Esophagus muscularis mucosa (tissue), 4 donors: ENCODE data around the gene SPATA21. TPM values are rescaled to one million over a fixed set of nuclear protein-coding genes. Genes with fewer than 3 reads are reported as not detected.
A peak's percentile ranks its signal among the peaks of the same experiment; 100 is the strongest.

Experiments
- DNase-seq: peaks from one replicate; pipeline ENCODE4 v3.0.0-alpha.2; 2017; ENCODE audit errors: extremely low spot score
- H3K27ac ChIP-seq, 4 donors: fragments of 200-600 bp; sonication (generic); replicated peaks in 1 of 4; 1 replicate in 3 of 4; 2 replicates in 1 of 4; pipeline ENCODE4 v1.5.1; 2016 to 2019; ENCODE audit warnings: mild to moderate bottlenecking in 1 of 4
- H3K27me3 ChIP-seq, 4 donors: fragments of 200-600 bp; sonication (generic); one replicate each; pipeline versions ENCODE4 v1.5.1 to v1.6.0; 2016 to 2019
- H3K36me3 ChIP-seq, 4 donors: fragments of 200-600 bp; sonication (generic); one replicate each; pipeline ENCODE4 v1.5.1; 2016 to 2019
- H3K4me1 ChIP-seq, 4 donors: fragments of 200-600 bp; sonication (generic); one replicate each; pipeline ENCODE4 v1.5.1; 2016 to 2019
- H3K4me3 ChIP-seq, 4 donors: fragments of 200-600 bp; sonication (generic); 1 replicate in 2 of 4; 2 replicates in 2 of 4; pipeline ENCODE4 v1.5.1; 2016 to 2019; ENCODE audit warnings: mild to moderate bottlenecking in 4 of 4, moderate library complexity in 1 of 4
- H3K9me3 ChIP-seq, 4 donors: fragments of 200-600 bp; sonication (generic); 1 replicate in 3 of 4; 2 replicates in 1 of 4; pipeline ENCODE4 v1.5.1; 2016 to 2019
- CTCF ChIP-seq, 3 experiments: fragments of 200-600 bp in 2 of 3; fragments of 450-650 bp in 1 of 3; sonication (generic) in 2 of 3; IDR thresholded peaks; one replicate each; pipeline ENCODE4 v1.5.1; 2017 to 2019; ENCODE audit warnings: antibody characterized with exemption in 3 of 3, mild to moderate bottlenecking in 2 of 3, moderate library complexity in 1 of 3
- EP300 ChIP-seq: sonication (generic); formaldehyde crosslinking; IDR thresholded peaks from one replicate; pipeline ENCODE4 v1.6.1; 2017; ENCODE audit warnings: antibody characterized with exemption
- POLR2A ChIP-seq: fragments of 450-650 bp; IDR thresholded peaks from one replicate; pipeline ENCODE4 v1.6.1; 2017; ENCODE audit warnings: antibody characterized with exemption, moderate library complexity, mild to moderate bottlenecking, low read depth
- POLR2AphosphoS5 ChIP-seq, 2 donors: sonication (generic); formaldehyde crosslinking; IDR thresholded peaks; one replicate each; pipeline ENCODE4 v1.6.1; 2017; ENCODE audit warnings: antibody characterized with exemption in 2 of 2
- WGBS: methylation state at CpG from one replicate; pipeline ENCODE4 v1.1.5; 2018; 5-methylcytosine and 5-hydroxymethylcytosine counted together
- intact Hi-C: fragments of 100-400 bp; cut with DNase I; formaldehyde crosslinking; loops from one replicate; pipeline ENCODE4 v1.15.1; 2023
- total RNA-seq, 4 donors: library from RNA; depleted of rRNA; stranded (reverse); fragments of >200 nt; gene quantifications; one replicate each; pipeline versions ENCODE4 v1.1.0 to v1.2.1, GENCODE V29; 2016

SPATA21 gene
- total RNA-seq, 4 donors from 2014 or later = not detected

DNA sequence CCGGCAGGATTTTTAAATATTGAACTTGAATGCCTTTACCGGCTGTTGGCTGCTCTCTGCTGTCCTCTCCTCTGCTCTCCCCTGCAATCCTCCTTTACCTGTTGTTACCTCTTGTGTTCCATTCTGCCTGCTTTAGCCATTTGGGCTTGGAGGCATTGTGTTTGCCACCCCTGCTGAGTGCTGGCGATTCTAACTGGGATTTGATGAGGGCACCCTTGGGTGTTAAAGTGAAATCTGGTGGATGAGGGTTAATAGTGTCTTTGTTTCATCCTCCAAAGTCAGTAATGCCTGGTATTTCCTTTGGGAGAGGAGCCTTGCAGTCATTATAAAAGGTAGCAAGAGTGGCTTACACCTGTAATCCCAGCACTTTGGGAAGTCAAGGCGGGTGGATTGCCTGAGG is 60.3 kb downstream of the SPATA21 start:
- intact Hi-C loops = no loop called here
- TF ChIP-seq POLR2A = no peak
- no peak for TF ChIP-seq CTCF (IDR thresholded peaks at IDR 0.05)
- no peak for TF ChIP-seq POLR2AphosphoS5 (IDR thresholded peaks at IDR 0.05)
- no peak for TF ChIP-seq EP300
- H3K27me3 ChIP-seq = no peaks in the 10 kb centered on the region
- peaks cover 65 to 93% (median 81%) of the 10 kb centered on the region in 4 donors for H3K4me1 ChIP-seq
- 69% methylated on average over 4 of the region's 4 CpGs for WGBS
- no peaks in the 10 kb centered on the region for H3K36me3 ChIP-seq
- no peaks in the 10 kb centered on the region for H3K9me3 ChIP-seq
- peak overlapping the region; percentile 69 to 72 (median 71) for H3K27ac ChIP-seq
- no peak overlapping the region for H3K4me3 ChIP-seq
- no peak for DNase-seq

- intact Hi-C loops = no loop called here
Measured at GRCh38 chr1:16375521-16376340, 61.5 kb downstream of the SPATA21 start.

DNA sequence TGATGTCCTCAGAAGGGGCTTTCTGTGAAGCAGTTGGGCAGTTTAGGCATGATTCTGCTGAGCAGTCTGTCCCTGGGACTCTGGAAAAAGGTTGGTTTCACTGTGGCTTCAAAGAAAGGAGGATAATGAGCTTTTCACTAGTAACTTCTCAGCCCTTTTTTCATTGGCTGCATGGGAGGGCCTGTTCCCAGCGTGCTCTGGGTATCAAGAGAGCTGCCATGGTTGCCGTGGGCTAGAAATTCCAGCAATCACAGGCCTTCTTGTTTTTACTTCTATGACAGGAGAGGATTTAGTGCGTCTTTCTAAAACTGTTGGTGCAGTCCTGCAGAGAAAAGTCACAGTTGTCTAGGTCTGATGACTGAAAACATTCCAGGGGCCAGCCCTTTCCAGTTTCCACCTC is 63.0 kb downstream of the SPATA21 start:
- no peak for DNase-seq
- Histone ChIP-seq H3K36me3 (no peaks in the 10 kb centered on the region), H3K9me3 (no peaks in the 10 kb centered on the region), H3K27me3 (no peaks in the 10 kb centered on the region), H3K27ac (peak overlapping the region; percentile 12 to 72 (median 71)), H3K4me1 (peaks cover 88 to 100% (median 99%) of the 10 kb centered on the region in 4 donors), H3K4me3 (no peak overlapping the region)
- intact Hi-C loops = no loop called here
- 82% methylated on average over 3 of the region's 3 CpGs for WGBS
- TF ChIP-seq EP300 (no peak), POLR2A (no peak), POLR2AphosphoS5 (IDR thresholded peaks at IDR 0.05) (no peak), CTCF (IDR thresholded peaks at IDR 0.05) (no peak)

More at GRCh38 chr1:16375521-16376340, 61.5 kb downstream of the SPATA21 start:
- Histone ChIP-seq H3K9me3 (no peaks in the 10 kb centered on the region), H3K4me1 (peaks cover 78 to 97% (median 91%) of the 10 kb centered on the region in 4 donors), H3K27ac (peak overlapping the region; percentile 69 to 72 (median 71)), H3K36me3 (no peaks in the 10 kb centered on the region), H3K27me3 (no peaks in the 10 kb centered on the region), H3K4me3 (peak overlapping the region in 2 of 4 donors; percentile 31 to 35)
- TF ChIP-seq CTCF (IDR thresholded peaks at IDR 0.05) = no peak
- TF ChIP-seq POLR2A = no peak
- no peak for TF ChIP-seq POLR2AphosphoS5 (IDR thresholded peaks at IDR 0.05)
- no peak for TF ChIP-seq EP300
- 42% methylated on average over 15 of the region's 15 CpGs for WGBS
- no peak for DNase-seq

- 91% methylated on average over 3 of the region's 3 CpGs for WGBS
- TF ChIP-seq POLR2A = no peak
- TF ChIP-seq EP300 = no peak
- no peak for TF ChIP-seq POLR2AphosphoS5 (IDR thresholded peaks at IDR 0.05)
- TF ChIP-seq CTCF (IDR thresholded peaks at IDR 0.05) = no peak
- no peak for DNase-seq
- intact Hi-C loops = no loop called here
- Histone ChIP-seq H3K4me3 (no peak overlapping the region), H3K27ac (no peak overlapping the region), H3K36me3 (no peaks in the 10 kb centered on the region), H3K9me3 (no peaks in the 10 kb centered on the region), H3K4me1 (peaks cover 87 to 98% (median 96%) of the 10 kb centered on the region in 4 donors), H3K27me3 (no peaks in the 10 kb centered on the region)
Measured at GRCh38 chr1:16372535-16373285, 64.5 kb downstream of the SPATA21 start.
